CD1c-positive myeloid dendritic cell (primary cell): Measurements from ENCODE around the gene PPP1R26.
"Not testable (repeated sequence)": the region's sequence is repeated elsewhere in the genome, so short reads cannot be mapped to it uniquely, and the experiment has no call there.

Source experiments
- DNase-seq: peaks from one replicate; pipeline ENCODE4 v3.0.0-alpha.2; 2016; ENCODE audit errors: extremely low spot score

Gene PPP1R26

GRCh38 chr9:135458478-135458877 lies 21.1 kb upstream of the PPP1R26 start:
- not testable (repeated sequence) for DNase-seq

DNA sequence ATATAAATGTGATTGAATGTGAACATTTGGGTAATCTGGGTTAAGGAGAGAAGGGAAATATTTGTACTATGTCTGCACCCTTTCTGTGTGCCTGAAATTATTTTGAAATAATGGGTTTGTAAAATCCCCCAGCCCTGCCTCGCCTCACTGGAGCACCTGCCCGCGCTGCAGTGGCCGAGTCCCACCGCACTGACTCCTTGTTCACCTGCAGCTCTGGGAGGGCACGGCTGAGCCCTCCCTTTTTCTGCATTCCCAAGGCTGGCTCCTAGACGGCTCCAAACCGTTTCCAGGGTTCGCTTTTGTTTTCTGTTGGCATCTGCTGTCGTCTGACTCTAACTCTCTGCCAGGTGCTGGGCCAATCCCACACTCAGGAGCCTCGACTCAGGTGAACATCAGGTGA lies 17.6 kb upstream of the PPP1R26 start:
- no peak for DNase-seq

GRCh38 chr9:135463140-135463539 lies 16.4 kb upstream of the PPP1R26 start:
- DNase-seq, result no peak

GRCh38 chr9:135464181-135464580 lies 15.4 kb upstream of the PPP1R26 start:
- DNase-seq, result no peak

DNA sequence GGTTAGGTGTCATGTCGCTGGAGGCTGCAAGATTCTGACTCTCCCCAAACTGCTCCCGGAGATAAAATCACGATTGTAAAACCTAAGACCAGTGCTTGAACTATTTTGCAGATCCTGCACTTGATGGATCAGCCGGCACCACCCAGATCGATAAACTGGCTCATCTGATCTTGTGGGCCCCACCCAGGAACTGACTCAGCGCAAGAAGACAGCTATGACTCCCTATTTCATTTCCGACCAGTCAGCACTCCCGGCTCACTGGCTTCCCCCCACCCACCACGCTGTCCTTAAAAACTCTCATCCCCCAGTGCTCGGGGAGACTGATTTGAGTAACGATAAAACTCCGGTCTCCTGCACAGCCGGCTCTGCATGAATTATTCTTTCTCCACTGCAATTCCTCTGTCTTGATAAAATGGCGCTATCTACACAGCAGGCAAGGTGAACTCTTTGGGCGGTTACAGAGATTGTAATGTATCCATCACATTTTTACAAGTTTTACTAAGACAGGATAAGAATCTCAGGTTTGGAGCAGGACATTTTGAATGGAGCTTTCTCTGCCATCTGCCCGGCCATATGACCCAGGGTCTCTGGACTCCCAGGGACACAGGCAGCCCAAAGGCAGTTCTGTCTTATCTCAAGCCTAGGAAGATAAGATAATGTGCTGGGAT lies 10.6 kb upstream of the PPP1R26 start:
- DNase-seq, result no peak

DNA sequence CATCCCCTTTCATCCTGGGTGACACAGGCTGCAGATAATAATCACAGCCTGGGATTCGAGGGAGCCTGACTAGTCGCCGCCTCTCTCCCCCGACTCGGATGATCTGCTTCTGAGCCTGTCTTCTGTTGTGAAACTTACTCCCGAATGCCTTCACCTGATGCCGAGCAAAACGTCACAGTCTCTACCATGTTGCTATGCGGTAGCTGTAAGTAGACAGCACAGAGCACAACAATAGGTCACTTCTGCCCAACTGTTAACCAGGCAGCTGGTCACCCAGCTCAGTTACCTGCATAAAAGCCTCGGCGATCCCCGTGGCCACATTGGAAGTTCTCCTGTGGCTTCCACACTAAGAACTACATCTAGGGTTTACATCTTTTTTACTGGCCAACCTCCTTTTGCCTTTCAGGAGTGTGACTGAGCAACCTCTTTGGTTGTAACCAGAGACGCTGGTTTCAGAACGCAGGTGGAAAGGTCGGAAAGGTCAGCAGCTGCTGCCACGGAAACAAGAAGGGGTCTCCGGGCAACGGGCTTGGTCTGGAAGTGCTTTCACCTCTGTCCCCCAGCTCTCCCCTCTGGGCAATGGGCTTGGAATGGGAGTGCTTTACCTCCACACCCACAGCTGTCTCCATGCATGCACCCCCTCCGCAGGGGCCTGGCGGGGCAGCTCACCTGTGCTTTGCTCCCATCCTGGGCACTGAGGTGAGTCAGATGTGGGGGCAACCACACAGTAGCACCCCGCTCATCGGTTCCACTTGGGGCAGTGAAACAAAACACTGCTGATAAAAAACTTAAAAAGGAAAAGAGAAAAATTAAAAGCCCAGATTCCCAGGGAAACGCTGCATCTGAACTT lies 7.6 kb upstream of the PPP1R26 start:
- DNase-seq, result no peak

- no peak for DNase-seq
Measured at GRCh38 chr9:135473972-135474543, 5.5 kb upstream of the PPP1R26 start.

- DNase-seq, result no peak
Measured at GRCh38 chr9:135474915-135475314, 4.7 kb upstream of the PPP1R26 start.

DNA sequence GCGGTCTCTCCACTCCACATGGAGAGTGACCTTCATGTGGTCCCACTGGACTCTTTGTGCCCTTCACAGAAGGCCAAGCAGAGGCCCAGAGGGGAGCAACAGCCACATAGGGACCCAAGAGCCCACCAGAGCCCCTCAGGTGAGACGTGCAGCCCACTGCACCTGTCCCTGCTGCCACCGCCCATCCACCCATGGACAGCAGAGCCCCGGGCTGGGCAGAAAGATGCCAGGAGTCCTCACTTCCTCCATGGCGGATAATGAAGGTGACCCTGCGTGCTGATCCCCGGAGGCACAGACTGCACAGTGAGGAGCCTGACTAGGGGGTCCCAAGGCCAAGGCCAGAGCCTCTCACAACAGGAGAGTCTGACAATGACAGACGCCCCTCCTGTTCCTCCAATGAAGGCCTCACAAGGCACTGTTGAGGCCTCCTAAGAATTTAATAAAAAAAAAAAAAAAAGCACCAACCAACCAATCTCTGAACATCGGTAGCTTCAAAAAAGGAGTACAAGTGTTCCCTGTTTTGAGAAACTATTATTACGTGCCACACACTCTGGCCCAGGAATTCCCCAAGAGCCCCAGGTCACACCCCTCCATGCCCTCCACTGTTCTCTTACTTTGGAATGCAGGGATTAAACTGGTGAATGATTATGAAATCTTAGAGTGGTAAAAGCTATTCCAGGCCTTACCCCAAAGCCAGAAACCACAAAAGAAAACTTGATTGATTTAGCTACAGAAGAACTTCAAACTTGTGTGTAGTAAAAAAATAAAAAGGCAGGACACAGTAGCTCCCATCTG lies 2.8 kb upstream of the PPP1R26 start:
- no peak for DNase-seq

GRCh38 chr9:135478191-135478590 lies 1.4 kb upstream of the PPP1R26 start:
- no peak for DNase-seq

- DNase-seq, result peak; percentile 41
Measured at GRCh38 chr9:135478829-135479468, 633 bp upstream of the PPP1R26 start.

GRCh38 chr9:135480071-135480939 lies 723 bp downstream of the PPP1R26 start:
- DNase-seq, result peak; percentile 22

DNA sequence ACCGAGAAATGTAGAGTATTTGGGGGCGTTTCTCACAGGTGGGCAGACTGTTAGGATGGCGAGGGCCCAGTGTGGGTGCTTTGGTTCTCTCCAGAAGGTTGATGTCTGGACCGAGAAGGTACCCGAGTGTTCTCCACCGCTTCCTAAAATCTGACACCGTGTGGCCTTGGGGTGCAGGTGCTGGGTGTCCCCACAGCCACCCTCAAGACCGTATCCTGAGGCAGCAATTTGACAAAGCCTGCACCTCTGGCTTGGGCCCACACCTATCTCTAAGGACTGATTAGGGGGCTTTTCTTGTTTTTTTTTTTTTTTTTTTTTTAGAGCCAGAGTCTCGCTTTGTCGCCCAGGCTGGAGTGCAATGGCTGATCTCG lies 1.3 kb downstream of the PPP1R26 start:
- DNase-seq, result no peak

- DNase-seq, result no peak
Measured at GRCh38 chr9:135482015-135482754, 2.6 kb downstream of the PPP1R26 start.

- DNase-seq, result no peak
Measured at GRCh38 chr9:135484460-135485277, 5.1 kb downstream of the PPP1R26 start.

DNA sequence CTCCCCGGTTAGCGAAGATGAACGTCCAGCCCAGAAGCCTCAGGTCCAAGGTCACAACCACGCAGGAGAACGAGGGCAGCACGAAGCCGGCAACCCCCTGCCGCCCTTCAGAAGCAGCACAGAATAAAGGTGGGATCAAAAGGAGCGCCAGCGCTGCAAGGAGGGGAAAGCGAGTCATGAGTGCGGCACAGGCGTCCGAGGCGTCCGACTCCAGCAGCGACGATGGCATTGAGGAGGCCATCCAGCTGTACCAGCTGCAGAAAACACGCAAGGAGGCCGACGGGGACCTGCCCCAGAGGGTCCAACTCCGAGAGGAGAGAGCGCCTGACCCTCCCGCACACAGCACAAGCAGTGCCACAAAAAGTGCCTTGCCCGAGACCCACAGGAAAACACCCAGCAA lies 5.8 kb downstream of the PPP1R26 start:
- DNase-seq, result no peak

GRCh38 chr9:135485832-135486231 lies 6.2 kb downstream of the PPP1R26 start:
- no peak for DNase-seq

DNA sequence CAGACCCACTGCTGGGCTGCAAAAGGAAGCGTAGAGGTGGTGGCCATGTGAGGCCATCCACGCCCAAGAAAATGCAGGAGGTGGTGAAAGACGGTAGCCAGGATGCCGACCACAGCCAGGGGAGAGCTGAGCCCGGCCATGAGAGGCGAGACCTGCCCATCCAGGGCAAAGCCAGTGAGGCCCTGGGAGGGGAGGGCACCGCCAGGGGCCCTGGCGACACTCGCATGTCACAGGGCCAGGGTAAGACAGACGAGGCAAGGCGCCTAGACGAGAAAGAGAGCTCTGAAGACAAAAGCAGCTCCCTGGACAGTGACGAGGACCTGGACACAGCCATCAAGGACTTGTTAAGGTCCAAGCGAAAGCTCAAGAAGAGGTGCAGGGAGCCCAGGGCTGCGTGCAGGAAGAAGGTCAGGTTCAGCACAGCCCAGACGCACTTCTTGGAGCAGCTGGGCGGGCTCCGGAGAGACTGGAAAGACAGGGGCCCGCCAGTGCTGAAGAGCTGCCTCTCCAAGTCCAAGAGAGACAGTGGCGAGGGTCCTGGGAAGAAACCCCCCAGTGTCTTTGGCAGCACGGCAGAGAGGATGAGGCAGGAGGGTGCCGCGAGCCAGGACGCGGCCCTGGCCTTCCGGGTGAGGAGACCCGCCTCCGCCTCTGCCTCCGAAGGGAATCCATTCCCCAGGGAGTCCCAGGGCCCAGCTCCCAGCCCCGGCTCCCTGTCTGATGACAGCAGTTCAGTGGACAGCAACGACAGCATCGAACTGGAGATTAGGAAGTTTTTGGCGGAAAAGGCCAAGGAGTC lies 6.9 kb downstream of the PPP1R26 start:
- DNase-seq, result no peak
